Occipital lobe (tissue), 2 donors: ENCODE measurements around the gene NFIC. TPM values are rescaled to one million over a fixed set of nuclear protein-coding genes. Genes with fewer than 3 reads are reported as not detected.
A peak's percentile ranks its signal among the peaks of the same experiment; 100 is the strongest.

Experiments
- DNase-seq: peaks from one replicate; lab custom pipeline; 2025; lab: John Stamatoyannopoulos, UW
- total RNA-seq: library from RNA; depleted of rRNA; stranded (reverse); fragments of >200 nt; gene quantifications from one replicate; pipeline ENCODE4 v1.2.3, GENCODE V29; 2014

The NFIC gene
- total RNA-seq, 1 donor from 2014 or later = 6.6 TPM

GRCh38 chr19:3491396-3492119, 125.2 kb downstream of the NFIC start:
- no peak for DNase-seq

- DNase-seq = no peak
Observed at GRCh38 chr19:3492131-3492839, 125.9 kb downstream of the NFIC start.

GRCh38 chr19:3492919-3493318, 126.5 kb downstream of the NFIC start:
- DNase-seq = no peak

GRCh38 chr19:3493651-3494050, 127.3 kb downstream of the NFIC start:
- DNase-seq = no peak

- DNase-seq = peak; percentile 86
Observed at GRCh38 chr19:3494051-3494450, 127.7 kb downstream of the NFIC start.

GRCh38 chr19:3494559-3494958, 128.2 kb downstream of the NFIC start:
- no peak for DNase-seq

- DNase-seq = no peak
Observed at GRCh38 chr19:3496392-3497273, 130.2 kb downstream of the NFIC start.

- DNase-seq = no peak
Observed at GRCh38 chr19:3497757-3498520, 131.6 kb downstream of the NFIC start.

- no peak for DNase-seq
Observed at GRCh38 chr19:3499738-3500428, 133.5 kb downstream of the NFIC start.

GRCh38 chr19:3500429-3501101, 134.2 kb downstream of the NFIC start, which contains the start of gene DOHH:
Gene DOHH, minus strand, starts transcription at chr19:3500674. Its CDS starts 3,860 bp downstream, at chr19:3496814.
- DNase-seq = peak; percentile 94

GRCh38 chr19:3501780-3502179, 135.4 kb downstream of the NFIC start:
- no peak for DNase-seq

- DNase-seq = no peak
Observed at GRCh38 chr19:3503036-3503572, 136.7 kb downstream of the NFIC start.

- DNase-seq = no peak
Observed at GRCh38 chr19:3504735-3505134, 138.4 kb downstream of the NFIC start.

GRCh38 chr19:3505598-3506383, 139.4 kb downstream of the NFIC start, which contains the start of gene FZR1:
Gene FZR1, plus strand, starts transcription at chr19:3506311. Its CDS starts 16,679 bp downstream, at chr19:3522990.
- DNase-seq = peak; percentile 97

- no peak for DNase-seq
Observed at GRCh38 chr19:3506384-3507340, 140.3 kb downstream of the NFIC start.

GRCh38 chr19:3507371-3508120, 141.2 kb downstream of the NFIC start:
- no peak for DNase-seq
